ENCODE data around the gene LRRC28.

LRRC28 gene

DNA sequence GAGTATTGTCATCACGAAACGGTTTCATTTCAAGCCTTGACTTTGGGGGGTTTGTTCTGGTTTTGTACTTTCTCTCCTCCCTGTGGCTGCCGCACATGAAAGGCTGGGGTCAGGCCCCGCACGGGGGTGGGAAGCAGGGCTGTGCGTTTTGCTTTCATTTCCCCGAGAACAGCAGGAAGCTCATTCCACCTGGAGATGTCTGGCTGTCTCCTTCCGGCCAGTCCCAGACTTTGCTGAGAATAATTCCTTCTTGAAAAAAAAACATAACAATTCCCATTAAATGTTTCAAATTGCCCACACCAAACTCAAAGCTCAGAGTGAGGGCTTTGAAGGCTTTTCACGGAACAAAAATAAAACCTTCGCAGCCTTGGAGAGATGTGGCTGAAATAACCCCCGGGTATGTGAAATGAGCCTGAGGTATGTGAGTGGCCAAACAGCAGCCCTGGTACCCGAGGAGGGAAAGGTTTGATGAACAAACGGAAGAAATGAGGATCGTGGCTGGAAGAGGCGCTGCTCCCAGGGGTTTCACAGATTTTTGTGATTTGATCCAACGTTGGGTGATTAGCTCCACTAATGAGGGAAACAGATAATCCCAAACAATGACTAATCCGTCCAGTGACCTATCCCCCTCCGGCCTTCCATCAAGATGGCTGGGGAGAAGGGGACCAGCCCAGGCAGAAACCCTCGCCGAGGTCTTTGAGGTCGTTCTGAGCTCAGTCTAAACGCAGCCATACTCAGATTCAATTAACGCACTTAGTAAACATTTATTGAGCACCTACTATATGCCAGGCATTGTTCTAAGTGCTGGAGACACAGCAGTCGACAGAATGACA is 187.6 kb downstream of the LRRC28 start:
- no peak for DNase-seq

DNA sequence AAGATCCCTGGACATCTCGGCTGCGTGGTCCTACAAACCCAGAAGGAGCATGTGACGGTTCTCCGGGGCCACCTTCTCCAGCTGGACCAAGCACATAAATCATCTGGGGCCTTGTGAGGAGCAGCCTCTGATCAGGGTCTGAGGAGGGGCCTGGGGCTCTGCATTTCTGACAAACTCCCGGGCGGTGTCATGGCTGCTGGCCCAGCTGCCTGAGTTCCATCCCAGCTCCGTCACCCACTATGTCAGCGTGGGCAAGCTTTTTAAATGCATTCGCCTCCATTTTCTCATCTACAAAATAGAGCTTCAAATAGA is 188.2 kb downstream of the LRRC28 start:
- DNase-seq = no peak

DNA sequence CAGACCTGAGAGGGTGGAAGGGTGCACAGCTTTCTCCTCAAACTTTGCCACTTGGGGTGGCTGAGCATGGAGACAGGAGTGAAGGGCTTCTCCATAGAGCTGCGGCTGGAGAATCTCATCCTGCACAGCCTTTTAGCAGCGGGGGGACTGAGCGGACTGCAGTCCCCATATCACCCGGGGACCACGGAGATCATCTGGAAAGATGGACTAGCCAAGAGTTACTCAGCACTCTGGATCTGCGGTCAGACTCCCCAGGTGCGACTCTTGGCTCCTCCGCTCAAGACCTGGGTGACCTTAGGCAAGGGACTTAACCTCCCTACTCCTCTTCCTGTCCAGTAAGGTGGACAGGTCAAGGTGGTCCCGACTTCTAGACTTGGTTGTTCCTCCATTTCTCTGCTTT is 188.7 kb downstream of the LRRC28 start:
- no peak for DNase-seq
